ENCODE measurements around the gene ATP8A1. TPM values are rescaled to one million over a fixed set of nuclear protein-coding genes. Genes with fewer than 3 reads are reported as not detected.

The ATP8A1 gene
- total and polyA plus RNA-seq, 2 of the 8 experiments (the other 6 are each of a cell fraction or from before 2014, with no cell fraction given) = 3.7 to 14.9 TPM

GRCh38 chr4:42633605-42634388, 23.1 kb downstream of the ATP8A1 start:
- POLR2A ChIA-PET (ENCODE audit: partially characterized antibody) = no interaction called here
- H3K27me3 ChIP-seq (replicated peaks in 1 of 4; ENCODE audit: control insufficient read depth in 3 of 4, extremely low read depth in 1 of 4, insufficient read depth in 3 of 4, low read length in 3 of 4) = peaks cover 0 to 1% (median 0%) of the 10 kb centered on the region in 4 experiments; a peak in 1 of 7 replicates
- H2AFZ ChIP-seq (ENCODE audit: low read length) = no peak overlapping the region
- no peak overlapping the region for H2BK5ac ChIP-seq (ENCODE audit: low read depth, low read length)
- no peaks in the 10 kb centered on the region for H3K36me3 ChIP-seq (ENCODE audit: control insufficient read depth in 2 of 4, insufficient read depth in 4 of 4, low read length in 3 of 4)
- H3K79me1 ChIP-seq (ENCODE audit: low read depth, low read length) = no peaks in the 10 kb centered on the region
- H2BK12ac ChIP-seq (ENCODE audit: low read depth, low read length) = no peak overlapping the region
- CTCF ChIA-PET (ENCODE audit: partially characterized antibody) = interaction anchor here (1.2 kb wide), 1 partner anchor 56 kb away, joined by 4 read pairs; no protein-coding TSS in a partner anchor
- H4K5ac ChIP-seq (ENCODE audit: insufficient read length, low read depth, low read length) = no peak overlapping the region
- no peak overlapping the region for H3K4me3 ChIP-seq (ENCODE audit: extremely low read depth in 1 of 4, insufficient read depth in 2 of 4, low read depth in 3 of 4, low read length in 4 of 4)
- DNase-seq (ENCODE audit: low read depth in 1 of 2, low spot score in 2 of 2) (no peak), FAIRE-seq (no peak)
- no peak overlapping the region for H2BK15ac ChIP-seq (ENCODE audit: low read length)
- H3K27ac ChIP-seq (ENCODE audit: low read depth, low read length) = no peak overlapping the region
- no peaks in the 10 kb centered on the region for H3K4me1 ChIP-seq (replicated peaks in 1 of 4; ENCODE audit: control insufficient read depth in 3 of 4, insufficient read depth in 4 of 4, low read length in 3 of 4)
- no peak overlapping the region for H2BK120ac ChIP-seq (replicated peaks; ENCODE audit: low read depth, low read length)
- H3K4ac ChIP-seq (replicated peaks; ENCODE audit: insufficient read length, low read depth, low read length) = no peak overlapping the region
- H3K14ac ChIP-seq (ENCODE audit: insufficient read length) = no peak overlapping the region
- no peaks in the 10 kb centered on the region for H3K23me2 ChIP-seq (ENCODE audit: low read depth, low read length)
- no peak overlapping the region for H3K9ac ChIP-seq (replicated peaks in 1 of 4; ENCODE audit: extremely low read depth in 1 of 4, low read depth in 3 of 4, low read length in 3 of 4)
- no peak overlapping the region for H3K23ac ChIP-seq (ENCODE audit: insufficient read length)
- no peaks in the 10 kb centered on the region for H4K20me1 ChIP-seq (replicated peaks in 1 of 2; ENCODE audit: control insufficient read depth in 1 of 2, insufficient read depth in 2 of 2, low read length in 2 of 2)
- H4K8ac ChIP-seq (ENCODE audit: extremely low read depth, insufficient read depth, low read length) = no peak overlapping the region
- no peaks in the 10 kb centered on the region for H3K79me2 ChIP-seq (ENCODE audit: control insufficient read depth in 1 of 2, insufficient read depth in 2 of 2, low read length in 2 of 2)
- no peak overlapping the region for H3K18ac ChIP-seq (ENCODE audit: extremely low read depth, low read length)
- no peaks in the 10 kb centered on the region for H3K9me3 ChIP-seq (ENCODE audit: insufficient read depth in 2 of 2, low read depth in 1 of 2, low read length in 1 of 2)
- no peak overlapping the region for H3K56ac ChIP-seq (replicated peaks; ENCODE audit: insufficient read length, low read depth, low read length)
- H2BK20ac ChIP-seq (ENCODE audit: low read length) = no peak overlapping the region
- whole genome bisulfite sequencing, 2 experiments (ENCODE audit: extremely low coverage in 1 of 2, insufficient coverage in 1 of 2, insufficient read length in 1 of 2, insufficient replicate concordance in 2 of 2, low coverage in 1 of 2, low lambda C conversion rate in 2 of 2, missing lambda C conversion rate in 1 of 2) = 86% methylated on average over 5 of the region's 5 CpGs; no CpG with 5 or more reads in 1 of the 2 experiments
- no peak overlapping the region for H4K91ac ChIP-seq (replicated peaks; ENCODE audit: insufficient read length, low read length)
- no peak overlapping the region for H3K4me2 ChIP-seq (ENCODE audit: insufficient read depth in 1 of 2, low read depth in 2 of 2, low read length in 2 of 2)
- no peak overlapping the region for H2AK5ac ChIP-seq (ENCODE audit: low read depth, low read length)
- TF ChIP-seq SIX5 (IDR thresholded peaks at IDR 0.05; ENCODE audit: low read depth, low read length) = no peak
- no peak for TF ChIP-seq NANOG (IDR thresholded peaks at IDR 0.05; ENCODE audit: insufficient read depth, low read depth, low read length, poor library complexity, severe bottlenecking)
- TF ChIP-seq TCF12 (IDR thresholded peaks at IDR 0.05; ENCODE audit: low read depth, low read length) = no peak
- TF ChIP-seq CREB1 (IDR thresholded peaks at IDR 0.05) = no peak
- no peak for TF ChIP-seq BCL11A (IDR thresholded peaks at IDR 0.05; ENCODE audit: low read depth in 2 of 2, low read length in 2 of 2)
- TF ChIP-seq EGR1 (IDR thresholded peaks at IDR 0.05; ENCODE audit: borderline replicate concordance, low read depth, low read length) = no peak
- no peak for TF ChIP-seq EZH2 (IDR thresholded peaks at IDR 0.05; ENCODE audit: low read depth, low read length, severe bottlenecking)
- no peak for TF ChIP-seq POLR2AphosphoS5 (IDR thresholded peaks at IDR 0.05; ENCODE audit: low read depth, low read length)
- no peak for TF ChIP-seq SP4 (IDR thresholded peaks at IDR 0.05; ENCODE audit: low read length)
- TF ChIP-seq TBP (IDR thresholded peaks at IDR 0.05; ENCODE audit: low read depth, low read length) = no peak
- TF ChIP-seq ASH2L (IDR thresholded peaks at IDR 0.05; ENCODE audit: low read length) = no peak
- no peak for TF ChIP-seq KDM5A (IDR thresholded peaks at IDR 0.05; ENCODE audit: low read length)
- no peak for TF ChIP-seq E2F6 (IDR thresholded peaks at IDR 0.05)
- no peak for TF ChIP-seq RBBP5 (IDR thresholded peaks at IDR 0.05; ENCODE audit: borderline replicate concordance, low read depth, low read length)
